ENCODE measurements around the gene STIP1. TPM values are rescaled to one million over a fixed set of nuclear protein-coding genes. Genes with fewer than 3 reads are reported as not detected.

STIP1 gene
- total and polyA plus RNA-seq, 4 donors = 22.6 to 58.1 (median 42.5) TPM

GRCh38 chr11:64139049-64139448, 46.9 kb upstream of the STIP1 start:
- no peak for DNase-seq (ENCODE audit: low spot score)
- H3K4me1 ChIP-seq (ENCODE audit: control insufficient read depth in 4 of 4, insufficient read depth in 4 of 4, low read length in 3 of 4) = peaks cover 0 to 4% (median 0%) of the 10 kb centered on the region in 4 donors
- no peaks in the 10 kb centered on the region for H3K27me3 ChIP-seq (ENCODE audit: control insufficient read depth in 4 of 4, insufficient read depth in 4 of 4, low read length in 3 of 4)
- no peak overlapping the region for H3K27ac ChIP-seq (ENCODE audit: low read depth in 1 of 2, low read length in 2 of 2)
- H3K4me3 ChIP-seq (ENCODE audit: low read depth in 1 of 3, low read length in 3 of 3) = no peak overlapping the region
- 94% methylated on average over 15 of the region's 15 CpGs for WGBS
- no peaks in the 10 kb centered on the region for H3K36me3 ChIP-seq (ENCODE audit: control insufficient read depth in 4 of 4, insufficient read depth in 3 of 4, low read depth in 1 of 4, low read length in 3 of 4)
- H3K9ac ChIP-seq (ENCODE audit: low read depth in 1 of 2, low read length in 2 of 2) = no peak overlapping the region
- H3K9me3 ChIP-seq (ENCODE audit: control insufficient read depth in 4 of 4, low read length in 3 of 4) = no peaks in the 10 kb centered on the region
- TF ChIP-seq, protein P1, sequence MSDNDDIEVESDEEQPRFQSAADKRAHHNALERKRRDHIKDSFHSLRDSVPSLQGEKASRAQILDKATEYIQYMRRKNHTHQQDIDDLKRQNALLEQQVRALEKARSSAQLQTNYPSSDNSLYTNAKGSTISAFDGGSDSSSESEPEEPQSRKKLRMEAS (IDR thresholded peaks at IDR 0.05) = no peak
- TF ChIP-seq RXRA (IDR thresholded peaks at IDR 0.05) (no peak), NR2F2 (IDR thresholded peaks at IDR 0.05) (no peak), JUND (IDR thresholded peaks at IDR 0.05) (no peak), EGR1 (IDR thresholded peaks at IDR 0.05; ENCODE audit: low read depth in 2 of 2) (no peak), HNF4G (IDR thresholded peaks at IDR 0.05) (no peak), SP1 (IDR thresholded peaks at IDR 0.05) (no peak), HNF4A (conservative IDR thresholded peaks at IDR 0.05) (no peak), ATF3 (IDR thresholded peaks at IDR 0.05) (no peak), GABPA (IDR thresholded peaks at IDR 0.05 in 1 of 2, conservative IDR thresholded peaks at IDR 0.05 in 1 of 2) (no peak)
- TF ChIP-seq, protein P2, sequence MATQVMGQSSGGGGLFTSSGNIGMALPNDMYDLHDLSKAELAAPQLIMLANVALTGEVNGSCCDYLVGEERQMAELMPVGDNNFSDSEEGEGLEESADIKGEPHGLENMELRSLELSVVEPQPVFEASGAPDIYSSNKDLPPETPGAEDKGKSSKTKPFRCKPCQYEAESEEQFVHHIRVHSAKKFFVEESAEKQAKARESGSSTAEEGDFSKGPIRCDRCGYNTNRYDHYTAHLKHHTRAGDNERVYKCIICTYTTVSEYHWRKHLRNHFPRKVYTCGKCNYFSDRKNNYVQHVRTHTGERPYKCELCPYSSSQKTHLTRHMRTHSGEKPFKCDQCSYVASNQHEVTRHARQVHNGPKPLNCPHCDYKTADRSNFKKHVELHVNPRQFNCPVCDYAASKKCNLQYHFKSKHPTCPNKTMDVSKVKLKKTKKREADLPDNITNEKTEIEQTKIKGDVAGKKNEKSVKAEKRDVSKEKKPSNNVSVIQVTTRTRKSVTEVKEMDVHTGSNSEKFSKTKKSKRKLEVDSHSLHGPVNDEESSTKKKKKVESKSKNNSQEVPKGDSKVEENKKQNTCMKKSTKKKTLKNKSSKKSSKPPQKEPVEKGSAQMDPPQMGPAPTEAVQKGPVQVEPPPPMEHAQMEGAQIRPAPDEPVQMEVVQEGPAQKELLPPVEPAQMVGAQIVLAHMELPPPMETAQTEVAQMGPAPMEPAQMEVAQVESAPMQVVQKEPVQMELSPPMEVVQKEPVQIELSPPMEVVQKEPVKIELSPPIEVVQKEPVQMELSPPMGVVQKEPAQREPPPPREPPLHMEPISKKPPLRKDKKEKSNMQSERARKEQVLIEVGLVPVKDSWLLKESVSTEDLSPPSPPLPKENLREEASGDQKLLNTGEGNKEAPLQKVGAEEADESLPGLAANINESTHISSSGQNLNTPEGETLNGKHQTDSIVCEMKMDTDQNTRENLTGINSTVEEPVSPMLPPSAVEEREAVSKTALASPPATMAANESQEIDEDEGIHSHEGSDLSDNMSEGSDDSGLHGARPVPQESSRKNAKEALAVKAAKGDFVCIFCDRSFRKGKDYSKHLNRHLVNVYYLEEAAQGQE (IDR thresholded peaks at IDR 0.05) = no peak

DNA sequence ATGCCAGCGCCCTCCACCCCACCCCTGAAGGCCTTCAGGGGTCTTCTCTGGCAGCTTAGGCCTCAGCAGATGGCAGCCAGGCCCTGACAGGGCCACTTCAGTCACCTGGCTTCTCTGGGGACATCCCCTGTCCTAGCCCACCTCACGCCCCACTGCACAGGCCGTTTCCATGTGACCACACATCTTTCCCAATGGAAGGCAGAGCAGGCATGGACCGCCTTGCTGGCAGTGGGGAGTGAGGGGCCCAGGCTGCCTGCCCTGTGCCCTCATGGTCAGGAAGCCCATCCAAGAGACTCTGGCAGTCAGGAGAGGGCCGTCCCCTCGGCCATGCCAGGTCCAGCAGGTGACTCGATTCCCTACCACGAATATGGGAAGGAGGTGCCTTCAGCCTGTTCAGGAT, 45.9 kb upstream of the STIP1 start:
- Histone ChIP-seq H3K9ac (ENCODE audit: low read depth in 1 of 2, low read length in 2 of 2) (no peak overlapping the region), H3K27ac (ENCODE audit: low read depth in 1 of 2, low read length in 2 of 2) (no peak overlapping the region), H3K9me3 (ENCODE audit: control insufficient read depth in 4 of 4, low read length in 3 of 4) (no peaks in the 10 kb centered on the region), H3K36me3 (ENCODE audit: control insufficient read depth in 4 of 4, insufficient read depth in 3 of 4, low read depth in 1 of 4, low read length in 3 of 4) (no peaks in the 10 kb centered on the region), H3K27me3 (ENCODE audit: control insufficient read depth in 4 of 4, insufficient read depth in 4 of 4, low read length in 3 of 4) (no peaks in the 10 kb centered on the region), H3K4me3 (ENCODE audit: low read depth in 1 of 3, low read length in 3 of 3) (no peak overlapping the region), H3K4me1 (ENCODE audit: control insufficient read depth in 4 of 4, insufficient read depth in 4 of 4, low read length in 3 of 4) (peaks cover 0 to 4% (median 0%) of the 10 kb centered on the region in 4 donors)
- WGBS = 92% methylated on average over 8 of the region's 8 CpGs
- TF ChIP-seq CTCF (IDR thresholded peaks at IDR 0.05; ENCODE audit: low read depth, low read length, missing input control) (no peak), HNF4A (conservative IDR thresholded peaks at IDR 0.05) (no peak), JUND (IDR thresholded peaks at IDR 0.05) (no peak), TAF1 (conservative IDR thresholded peaks at IDR 0.05) (no peak), RXRA (IDR thresholded peaks at IDR 0.05) (no peak), FOXA1 (IDR thresholded peaks at IDR 0.05) (no peak), YY1 (IDR thresholded peaks at IDR 0.05) (no peak), GABPA (IDR thresholded peaks at IDR 0.05 in 1 of 2, conservative IDR thresholded peaks at IDR 0.05 in 1 of 2) (no peak), ATF3 (IDR thresholded peaks at IDR 0.05) (no peak), FOXA2 (IDR thresholded peaks at IDR 0.05) (no peak), NR2F2 (IDR thresholded peaks at IDR 0.05) (no peak), EGR1 (IDR thresholded peaks at IDR 0.05; ENCODE audit: low read depth in 2 of 2) (no peak), ZBTB33 (IDR thresholded peaks at IDR 0.05) (no peak), RAD21 (IDR thresholded peaks at IDR 0.05) (no peak), HNF4G (IDR thresholded peaks at IDR 0.05) (no peak)
- TF ChIP-seq, protein P1 (IDR thresholded peaks at IDR 0.05) = no peak
- TF ChIP-seq, protein P2 (IDR thresholded peaks at IDR 0.05) = no peak
- DNase-seq (ENCODE audit: low spot score) = no peak

All from liver (tissue), 9 donors.